Nephron (organoid): Measurements from ENCODE around the gene PRKN.
A peak's percentile ranks its signal among the peaks of the same experiment; 100 is the strongest.

Source experiments
- H3K27ac Mint-ChIP-seq, 3 experiments: 2 replicates each; pipeline ENCODE4 v1.8.0; 2020; ENCODE audit warnings: mixed read lengths in 3 of 3, mild to moderate bottlenecking in 2 of 3, moderate library complexity in 1 of 3
- H3K27me3 Mint-ChIP-seq: 2 replicates; pipeline ENCODE4 v1.8.0; 2021; ENCODE audit warnings: low read depth, mild to moderate bottlenecking, moderate library complexity, mixed read lengths
- H3K36me3 Mint-ChIP-seq: 2 replicates; pipeline ENCODE4 v1.8.0; 2020; ENCODE audit warnings: low read depth, mixed read lengths
- H3K4me1 Mint-ChIP-seq: 2 replicates; pipeline ENCODE4 v1.8.0; 2020; ENCODE audit warnings: mixed read lengths
- H3K4me3 Mint-ChIP-seq, 3 experiments: 2 replicates each; pipeline ENCODE4 v1.8.0; 2020; ENCODE audit warnings: mild to moderate bottlenecking in 3 of 3, mixed read lengths in 3 of 3, moderate library complexity in 2 of 3
- H3K9me3 Mint-ChIP-seq: 2 replicates; pipeline ENCODE4 v1.8.0; 2020; ENCODE audit warnings: mixed read lengths
- TF ChIP-seq, protein P1 (sequence below), 3 experiments: fragments of 200-600 bp; sonication (generic); IDR thresholded peaks; one replicate each; pipeline ENCODE4 v1.5.0; 2021; ENCODE audit warnings: antibody characterized with exemption in 3 of 3; ENCODE audit not compliant: unreplicated experiment in 3 of 3

Gene PRKN

DNA sequence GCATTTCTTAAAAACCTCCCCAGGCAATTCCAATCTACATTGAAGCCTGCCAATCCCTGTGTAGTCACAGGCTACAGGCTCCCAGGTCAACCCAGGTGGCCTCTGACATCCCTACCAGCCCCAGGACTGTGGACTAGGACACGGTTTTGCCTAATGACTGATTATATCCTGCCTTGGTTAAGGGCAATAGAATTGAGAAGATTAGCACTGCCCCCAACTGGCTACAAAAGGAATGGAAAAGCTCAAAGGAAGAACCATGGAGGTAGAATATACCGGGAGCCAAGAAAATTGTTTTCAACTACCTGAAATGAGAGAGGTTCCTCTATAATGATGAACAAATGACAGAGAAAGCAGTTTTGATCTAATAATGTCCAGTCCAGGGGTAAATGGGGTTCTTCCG, 1032.6 kb downstream of the PRKN start:
- H3K9me3 Mint-ChIP-seq: no peaks in the 10 kb centered on the region
- H3K36me3 Mint-ChIP-seq: no peaks in the 10 kb centered on the region
- TF ChIP-seq, protein P1, sequence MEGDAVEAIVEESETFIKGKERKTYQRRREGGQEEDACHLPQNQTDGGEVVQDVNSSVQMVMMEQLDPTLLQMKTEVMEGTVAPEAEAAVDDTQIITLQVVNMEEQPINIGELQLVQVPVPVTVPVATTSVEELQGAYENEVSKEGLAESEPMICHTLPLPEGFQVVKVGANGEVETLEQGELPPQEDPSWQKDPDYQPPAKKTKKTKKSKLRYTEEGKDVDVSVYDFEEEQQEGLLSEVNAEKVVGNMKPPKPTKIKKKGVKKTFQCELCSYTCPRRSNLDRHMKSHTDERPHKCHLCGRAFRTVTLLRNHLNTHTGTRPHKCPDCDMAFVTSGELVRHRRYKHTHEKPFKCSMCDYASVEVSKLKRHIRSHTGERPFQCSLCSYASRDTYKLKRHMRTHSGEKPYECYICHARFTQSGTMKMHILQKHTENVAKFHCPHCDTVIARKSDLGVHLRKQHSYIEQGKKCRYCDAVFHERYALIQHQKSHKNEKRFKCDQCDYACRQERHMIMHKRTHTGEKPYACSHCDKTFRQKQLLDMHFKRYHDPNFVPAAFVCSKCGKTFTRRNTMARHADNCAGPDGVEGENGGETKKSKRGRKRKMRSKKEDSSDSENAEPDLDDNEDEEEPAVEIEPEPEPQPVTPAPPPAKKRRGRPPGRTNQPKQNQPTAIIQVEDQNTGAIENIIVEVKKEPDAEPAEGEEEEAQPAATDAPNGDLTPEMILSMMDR (IDR thresholded peaks at IDR 0.05; ENCODE audit: unreplicated experiment in 3 of 3): peak in 2 of 3 experiments; percentile 29 to 43
- no peaks in the 10 kb centered on the region for H3K4me1 Mint-ChIP-seq
- no peaks in the 10 kb centered on the region for H3K27me3 Mint-ChIP-seq
- H3K27ac Mint-ChIP-seq: no peak overlapping the region
- H3K4me3 Mint-ChIP-seq: no peak overlapping the region

DNA sequence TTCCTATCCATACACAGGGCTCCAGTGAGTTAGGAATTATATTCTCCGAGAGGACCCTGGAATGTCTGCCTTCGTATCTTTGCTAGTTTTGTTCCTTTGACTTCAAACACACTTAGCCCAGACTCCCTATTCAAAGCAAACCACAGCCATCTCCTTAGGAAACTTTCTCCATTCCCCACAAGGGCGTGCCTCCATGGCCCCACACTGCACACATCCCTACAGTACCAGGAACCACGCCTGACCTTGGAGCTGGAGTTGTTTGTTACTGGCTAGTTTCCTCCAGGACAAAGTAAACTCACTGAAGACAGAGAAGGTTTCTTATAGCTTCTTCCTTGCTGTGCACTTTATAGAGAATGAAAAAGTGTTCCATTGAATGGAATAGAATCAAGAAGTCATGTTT, 1040.9 kb downstream of the PRKN start:
- no peaks in the 10 kb centered on the region for H3K36me3 Mint-ChIP-seq
- H3K4me3 Mint-ChIP-seq: no peak overlapping the region
- TF ChIP-seq, protein P1 (IDR thresholded peaks at IDR 0.05; ENCODE audit: unreplicated experiment in 3 of 3): no peak
- no peaks in the 10 kb centered on the region for H3K4me1 Mint-ChIP-seq
- H3K27me3 Mint-ChIP-seq: no peaks in the 10 kb centered on the region
- no peaks in the 10 kb centered on the region for H3K9me3 Mint-ChIP-seq
- H3K27ac Mint-ChIP-seq: no peak overlapping the region

DNA sequence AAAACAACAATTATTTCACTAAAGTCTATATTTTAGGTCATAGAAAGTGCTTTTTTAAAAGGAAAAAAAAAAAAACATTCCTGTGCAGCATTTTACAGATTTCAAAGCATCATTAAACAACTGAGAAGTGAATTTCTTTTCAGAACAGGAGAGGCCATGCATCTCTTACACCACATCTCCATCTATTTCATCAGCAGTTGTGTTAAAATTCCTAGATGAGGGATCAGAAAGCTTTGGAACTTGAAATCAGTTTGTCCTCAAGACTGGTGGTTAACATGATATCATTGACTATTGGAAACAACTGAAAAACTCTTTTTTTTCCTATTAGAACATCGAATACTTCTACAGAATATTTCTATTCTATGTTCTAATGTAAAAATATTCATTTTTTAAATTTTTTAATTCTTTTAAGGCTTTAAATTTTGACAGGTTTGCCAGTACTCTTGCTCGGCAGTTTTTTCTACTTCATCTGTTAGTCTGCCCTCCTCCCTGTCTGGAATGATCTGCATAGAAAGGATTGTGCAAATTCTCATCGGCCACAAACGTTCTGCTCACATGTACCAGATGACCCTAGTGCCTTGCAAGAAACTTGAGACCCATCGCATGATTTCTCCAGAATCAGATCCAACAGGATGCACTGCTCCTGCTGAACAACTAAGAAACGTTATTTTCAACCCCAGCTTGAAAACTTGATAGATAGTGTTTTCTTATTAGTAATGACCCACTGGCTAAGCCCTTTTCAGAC, 1042.7 kb downstream of the PRKN start:
- TF ChIP-seq, protein P1 (IDR thresholded peaks at IDR 0.05; ENCODE audit: unreplicated experiment in 3 of 3): no peak
- Mint-ChIP-seq H3K36me3 (no peaks in the 10 kb centered on the region), H3K4me3 (no peak overlapping the region), H3K4me1 (no peaks in the 10 kb centered on the region), H3K9me3 (no peaks in the 10 kb centered on the region), H3K27ac (no peak overlapping the region), H3K27me3 (no peaks in the 10 kb centered on the region)

DNA sequence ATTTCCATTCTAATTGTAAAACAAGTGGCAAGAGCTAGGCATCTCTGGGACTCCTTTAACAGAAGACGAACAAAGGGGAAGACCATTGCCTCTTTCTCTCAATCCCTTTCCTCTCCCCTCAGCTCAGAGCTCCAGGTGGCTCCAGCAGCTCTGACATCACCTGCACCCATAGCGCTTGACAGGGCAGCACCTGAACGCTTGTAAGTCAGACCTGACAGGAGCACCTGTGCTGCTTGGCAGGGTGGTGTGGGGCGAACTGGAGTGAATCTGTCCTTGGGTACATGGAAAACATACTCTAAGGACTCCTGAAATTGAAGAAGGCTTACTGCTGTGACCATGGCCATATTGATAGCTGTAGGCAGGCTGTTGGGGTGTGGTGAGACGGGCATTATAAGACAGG, 1044.2 kb downstream of the PRKN start:
- Mint-ChIP-seq H3K27me3 (no peaks in the 10 kb centered on the region), H3K36me3 (no peaks in the 10 kb centered on the region), H3K4me1 (no peaks in the 10 kb centered on the region), H3K9me3 (no peaks in the 10 kb centered on the region), H3K4me3 (no peak overlapping the region), H3K27ac (peak overlapping the region in 1 of 3 experiments; percentile 34)
- TF ChIP-seq, protein P1 (IDR thresholded peaks at IDR 0.05; ENCODE audit: unreplicated experiment in 3 of 3): no peak

DNA sequence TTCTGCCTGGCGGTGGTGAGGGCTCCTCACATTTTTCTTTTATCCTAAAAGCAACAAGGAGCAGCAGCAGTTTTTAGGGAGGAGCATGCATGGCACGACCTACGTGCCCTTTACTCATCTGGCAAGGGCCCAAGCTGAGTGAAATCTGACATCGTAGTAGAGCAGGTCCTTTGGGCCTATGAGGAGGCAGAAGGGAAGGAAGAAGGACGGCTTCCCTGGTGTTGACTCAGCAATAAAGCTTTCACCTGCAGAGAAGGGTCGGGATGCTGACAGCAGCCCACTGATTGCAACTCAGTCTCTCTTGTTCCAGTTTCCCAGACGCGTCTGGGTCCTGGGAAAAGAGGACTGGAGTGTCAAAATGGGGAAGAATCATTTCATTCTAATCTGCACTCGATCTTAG, 1044.6 kb downstream of the PRKN start:
- H3K4me3 Mint-ChIP-seq: no peak overlapping the region

More for the DNA sequence above, 1044.6 kb downstream of the PRKN start:
- no peaks in the 10 kb centered on the region for H3K36me3 Mint-ChIP-seq
- TF ChIP-seq, protein P1 (IDR thresholded peaks at IDR 0.05; ENCODE audit: unreplicated experiment in 3 of 3): no peak
- no peaks in the 10 kb centered on the region for H3K27me3 Mint-ChIP-seq
- no peaks in the 10 kb centered on the region for H3K9me3 Mint-ChIP-seq
- H3K4me1 Mint-ChIP-seq: no peaks in the 10 kb centered on the region
- H3K27ac Mint-ChIP-seq: peak overlapping the region in 1 of 3 experiments; percentile 28
